Measurements from ENCODE around the gene SLC46A2.

SLC46A2 gene

GRCh38 chr9:112890106-112891081 lies at the start of gene SLC46A2:
Gene SLC46A2, minus strand, starts transcription at chr9:112890876. Its CDS starts 195 bp downstream, at chr9:112890681.
- DNase-seq (ENCODE audit: low read depth in 2 of 2) = no peak

DNA sequence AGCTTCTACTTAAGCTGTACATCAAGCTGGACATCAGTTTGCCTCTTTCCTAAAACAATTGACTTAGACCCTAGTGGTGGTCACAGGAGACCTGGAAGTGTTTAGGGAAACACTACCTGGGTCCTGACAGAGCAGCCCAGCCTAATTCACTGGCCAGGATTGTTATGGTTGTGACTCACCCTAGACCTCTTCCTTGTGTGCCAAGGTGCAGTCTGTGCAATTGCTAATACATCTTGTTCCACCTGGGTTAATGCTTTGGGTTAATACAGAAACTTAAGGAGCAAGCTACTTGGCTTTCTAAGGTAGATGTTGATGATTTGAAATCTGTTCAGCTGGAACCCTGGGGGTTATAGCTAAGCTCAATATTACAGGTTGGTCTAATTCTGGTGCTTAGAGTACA lies 48.7 kb upstream of the SLC46A2 start:
- no peak for DNase-seq (ENCODE audit: low read depth in 2 of 2)

DNA sequence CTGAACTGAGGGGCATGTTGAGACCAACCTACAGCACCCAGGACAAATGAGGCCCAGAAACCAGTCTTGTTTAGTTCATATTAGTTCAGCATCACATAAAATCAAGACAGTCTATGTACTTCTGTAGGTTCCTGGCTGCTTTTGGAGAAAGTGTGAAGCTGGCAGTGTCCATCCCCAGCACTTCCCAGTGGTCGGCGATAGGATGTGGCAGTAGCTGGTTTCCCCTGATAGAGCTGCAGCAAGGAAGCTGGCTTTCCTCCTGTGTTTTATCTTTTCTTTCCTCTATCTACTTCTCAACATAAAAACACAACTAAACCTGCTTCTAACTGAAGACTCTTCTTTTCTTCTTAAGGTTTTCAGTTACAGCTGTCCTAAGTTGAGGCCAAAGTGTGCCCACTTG lies 43.0 kb upstream of the SLC46A2 start:
- no peak for DNase-seq (ENCODE audit: low read depth in 2 of 2)

- DNase-seq (ENCODE audit: low read depth in 2 of 2) = no peak
Measured at GRCh38 chr9:112925058-112925641, 34.5 kb upstream of the SLC46A2 start.

DNA sequence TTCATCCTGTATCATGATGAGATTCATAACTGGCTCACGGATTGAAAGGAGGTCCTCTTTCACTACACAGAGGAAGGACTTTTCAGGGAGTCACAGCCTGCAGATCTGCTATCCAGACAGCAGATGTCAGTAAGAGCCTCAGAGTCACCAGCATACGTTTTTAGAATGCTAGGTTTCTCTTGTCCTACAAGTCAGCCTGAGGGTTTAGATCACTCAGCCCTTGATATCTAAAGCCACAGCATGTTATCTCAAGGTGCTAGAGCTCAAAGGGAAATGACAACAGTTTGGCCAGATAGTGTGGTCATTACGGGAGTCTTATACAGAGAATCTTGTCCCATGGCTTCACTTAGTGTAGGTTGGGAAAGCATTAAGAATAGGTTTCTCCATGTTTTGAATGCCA lies 30.9 kb upstream of the SLC46A2 start:
- no peak for DNase-seq (ENCODE audit: low read depth in 2 of 2)

- DNase-seq (ENCODE audit: low read depth in 2 of 2) = no peak
Measured at GRCh38 chr9:112917987-112918362, 27.3 kb upstream of the SLC46A2 start.

DNA sequence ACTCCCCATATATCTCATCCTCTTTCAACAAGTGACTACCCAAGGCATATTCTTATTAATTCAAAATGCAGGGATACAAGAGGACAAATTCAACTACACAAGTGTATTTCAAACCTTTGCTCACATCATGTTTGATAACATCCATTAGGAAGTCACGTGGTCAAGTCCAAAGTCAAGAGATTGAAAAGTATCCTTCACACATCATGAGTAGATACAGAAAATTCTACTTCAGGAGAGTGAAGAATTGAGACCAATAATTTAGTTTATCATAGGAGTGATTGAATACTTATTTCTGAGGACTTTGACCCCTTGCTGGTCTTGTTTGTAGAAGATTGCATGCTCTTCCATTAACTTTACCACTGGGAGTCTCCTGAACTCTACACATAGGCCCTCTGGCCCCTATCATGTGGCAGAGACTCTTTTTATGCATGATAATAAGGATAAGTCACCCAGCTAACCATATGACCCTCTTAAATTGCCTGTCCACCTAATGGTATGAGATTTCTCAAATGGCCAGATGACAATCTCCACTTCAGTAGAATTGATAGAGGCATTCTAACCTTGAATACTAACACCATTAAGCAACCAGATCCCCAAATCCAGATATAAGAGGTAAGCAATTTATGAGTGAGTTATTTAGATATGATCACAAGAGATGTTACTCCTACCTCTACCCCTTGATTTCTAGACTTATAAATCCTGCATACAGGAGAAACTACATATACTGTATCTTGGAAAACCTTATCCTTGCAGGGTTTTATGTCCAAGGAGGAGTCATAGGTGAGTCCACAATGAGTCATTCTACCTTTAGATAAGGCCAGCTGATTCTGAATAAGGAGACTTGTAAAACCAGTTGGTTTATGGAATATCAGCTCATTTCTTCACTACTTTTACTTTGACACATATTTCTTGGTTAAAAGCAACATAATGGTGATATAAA lies 26.6 kb upstream of the SLC46A2 start:
- DNase-seq (ENCODE audit: low read depth in 2 of 2) = no peak

DNA sequence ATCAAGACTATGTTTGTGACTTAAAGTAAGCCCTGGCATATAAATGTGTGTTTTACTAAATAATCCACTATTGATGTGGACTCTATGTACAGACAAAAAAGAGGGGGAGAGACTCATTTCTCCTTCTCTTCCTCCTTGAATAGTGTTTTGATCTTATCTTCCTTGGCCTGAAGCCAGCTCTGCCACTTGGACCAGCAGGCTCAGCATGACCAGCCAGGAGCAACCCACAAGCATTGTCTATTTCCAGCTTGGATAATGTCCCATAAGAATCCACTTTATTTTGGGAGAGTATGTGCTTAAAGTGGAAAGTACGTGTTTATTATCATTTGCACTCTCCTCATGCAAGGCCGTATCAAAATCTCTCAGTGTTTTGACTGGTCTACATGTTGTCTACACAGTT lies 23.8 kb upstream of the SLC46A2 start:
- no peak for DNase-seq (ENCODE audit: low read depth in 2 of 2)

DNA sequence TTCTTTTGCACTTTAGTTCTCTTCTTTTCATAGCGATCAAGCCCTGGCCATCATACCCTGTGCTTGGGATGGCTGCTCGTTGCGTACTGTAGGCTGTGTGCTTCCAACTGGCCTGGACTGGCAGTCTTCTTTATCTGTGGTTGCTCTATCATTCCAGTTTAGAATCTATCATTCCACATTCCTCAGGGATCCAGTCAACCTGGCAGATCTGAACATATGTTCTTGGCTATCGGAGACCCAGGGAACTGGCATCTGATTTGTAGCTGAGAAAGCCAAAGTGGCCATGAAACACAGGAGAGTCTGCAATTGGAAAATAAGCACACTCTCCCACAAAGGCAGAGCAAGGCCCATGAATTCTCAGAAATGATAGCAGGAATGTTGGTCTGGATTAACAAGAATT lies 22.6 kb upstream of the SLC46A2 start:
- DNase-seq (ENCODE audit: low read depth in 2 of 2) = no peak

- DNase-seq (ENCODE audit: low read depth in 2 of 2) = no peak
Measured at GRCh38 chr9:112912636-112913035, 22.0 kb upstream of the SLC46A2 start.

DNA sequence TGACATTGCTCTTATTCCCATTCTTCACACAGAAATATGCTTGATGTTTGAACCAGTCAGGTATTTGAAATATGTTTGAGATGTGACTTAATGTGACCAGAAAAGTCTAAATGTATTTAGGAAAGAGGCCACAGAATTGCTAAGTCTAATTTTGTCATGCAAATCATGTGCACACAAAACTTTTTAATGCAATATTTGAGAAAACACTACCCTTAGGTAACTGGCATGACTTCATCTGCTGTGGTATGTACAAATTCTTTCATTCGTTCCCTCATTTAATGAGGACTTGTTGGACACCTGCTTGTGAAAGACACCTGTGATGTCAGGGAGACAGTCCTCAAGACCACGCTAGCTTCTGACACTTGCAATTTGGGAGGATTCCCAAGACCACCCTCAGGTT lies 21.1 kb upstream of the SLC46A2 start:
- DNase-seq (ENCODE audit: low read depth in 2 of 2) = no peak

DNA sequence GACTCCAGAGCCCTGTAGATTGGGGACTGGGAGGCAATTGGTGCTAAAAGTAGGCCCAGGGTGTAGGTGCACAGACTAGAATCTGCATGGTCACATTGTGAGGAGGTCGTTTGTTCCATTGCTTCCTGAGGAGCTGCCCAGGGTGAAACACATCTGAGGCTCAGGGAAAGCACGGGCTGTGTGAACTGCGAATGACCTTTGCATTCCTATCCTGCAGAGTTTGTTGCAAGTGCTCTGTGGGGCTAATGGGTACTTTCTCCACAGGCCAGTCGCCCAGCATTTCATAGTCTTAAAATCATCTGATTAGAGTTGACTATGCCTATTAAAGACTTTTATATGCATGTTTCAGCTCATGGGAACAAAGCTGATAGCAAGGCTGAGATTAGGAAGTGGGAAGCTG lies 14.4 kb upstream of the SLC46A2 start:
- no peak for DNase-seq (ENCODE audit: low read depth in 2 of 2)

DNA sequence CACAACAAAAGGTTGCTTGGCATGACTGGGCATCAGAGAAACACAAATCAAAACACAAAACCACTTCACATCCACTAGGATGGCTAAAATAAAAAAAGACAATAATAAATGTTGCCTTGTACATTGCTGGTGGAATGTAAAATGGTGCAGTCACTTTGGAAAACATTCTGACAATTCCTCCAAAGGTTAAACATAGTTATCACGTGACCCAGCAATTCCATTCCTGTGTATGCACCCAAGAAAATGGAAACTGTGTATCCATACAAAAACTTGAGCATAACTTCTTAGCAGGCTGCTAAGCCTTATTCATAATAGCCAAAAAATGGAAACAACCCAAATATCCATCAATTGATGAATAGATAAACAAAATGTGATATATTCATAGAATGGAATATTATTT lies 10.2 kb upstream of the SLC46A2 start:
- no peak for DNase-seq (ENCODE audit: low read depth in 2 of 2)

- no peak for DNase-seq (ENCODE audit: low read depth in 2 of 2)
Measured at GRCh38 chr9:112900488-112900887, 9.8 kb upstream of the SLC46A2 start.

DNA sequence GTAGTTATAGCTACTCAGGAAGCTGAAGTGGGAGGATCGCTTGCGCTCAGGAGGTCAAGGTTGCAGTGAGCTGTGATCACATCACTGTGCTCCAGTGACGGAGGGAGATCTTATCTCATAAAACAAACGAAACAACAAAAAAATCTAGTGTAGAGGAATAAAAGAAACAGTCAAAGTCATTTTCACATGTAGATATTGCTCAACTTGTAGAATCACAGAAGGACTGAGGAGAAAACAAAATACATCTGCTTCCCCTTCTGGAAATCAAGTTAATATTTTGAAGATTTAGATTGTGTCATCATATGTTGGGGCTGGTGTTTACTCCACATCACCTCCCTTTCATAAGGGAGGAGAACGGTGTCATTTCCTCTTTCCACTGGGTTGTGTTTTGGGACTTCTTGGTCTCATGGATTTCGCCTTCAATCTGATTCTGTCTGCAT lies 8.2 kb upstream of the SLC46A2 start:
- DNase-seq (ENCODE audit: low read depth in 2 of 2) = no peak

- no peak for DNase-seq (ENCODE audit: low read depth in 2 of 2)
Measured at GRCh38 chr9:112896131-112896530, 5.5 kb upstream of the SLC46A2 start.

- DNase-seq (ENCODE audit: low read depth in 2 of 2) = no peak
Measured at GRCh38 chr9:112894699-112895098, 4.0 kb upstream of the SLC46A2 start.

GRCh38 chr9:112894041-112894440 lies 3.4 kb upstream of the SLC46A2 start:
- no peak for DNase-seq (ENCODE audit: low read depth in 2 of 2)

DNA sequence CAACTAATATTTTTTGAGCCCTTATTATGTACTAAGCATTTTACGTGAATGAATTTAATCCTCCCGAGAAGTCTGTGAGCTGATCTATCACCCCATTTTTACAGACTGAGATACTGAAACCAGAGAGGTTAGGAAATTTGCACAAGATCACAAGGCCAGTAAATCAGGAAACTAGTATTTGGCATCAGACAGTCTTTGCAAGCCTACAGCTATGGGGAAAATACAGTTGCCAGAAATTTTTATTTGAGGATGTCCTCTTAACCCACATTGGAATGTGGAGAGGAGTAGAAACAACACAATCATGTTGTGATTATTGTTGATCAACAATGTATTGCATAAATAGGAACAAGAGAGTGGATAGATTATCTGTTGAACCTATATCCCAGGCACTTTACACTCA lies 2.3 kb upstream of the SLC46A2 start:
- no peak for DNase-seq (ENCODE audit: low read depth in 2 of 2)

GRCh38 chr9:112891521-112891920 lies 845 bp upstream of the SLC46A2 start:
- DNase-seq (ENCODE audit: low read depth in 2 of 2) = no peak

DNA sequence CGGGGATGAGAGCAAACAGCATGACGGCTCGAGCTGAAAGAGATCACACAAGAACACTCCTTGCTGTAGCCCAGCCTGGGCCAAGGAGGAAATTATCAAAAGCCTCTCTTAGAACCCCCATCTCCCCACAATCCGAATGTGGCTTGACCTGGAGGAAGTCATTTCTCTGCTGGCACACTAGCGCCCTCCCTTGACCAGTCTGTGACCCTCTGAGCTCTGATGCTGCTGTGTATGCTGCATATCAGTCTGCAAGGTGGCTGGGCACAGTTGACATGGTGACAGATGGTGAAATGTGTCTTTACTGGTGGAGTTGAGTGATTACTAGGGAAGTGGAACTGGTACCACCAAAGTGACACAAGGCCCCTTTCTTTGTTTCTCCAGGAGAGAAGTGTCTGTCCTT lies 3.3 kb downstream of the SLC46A2 start:
- DNase-seq (ENCODE audit: low read depth in 2 of 2) = no peak

DNA sequence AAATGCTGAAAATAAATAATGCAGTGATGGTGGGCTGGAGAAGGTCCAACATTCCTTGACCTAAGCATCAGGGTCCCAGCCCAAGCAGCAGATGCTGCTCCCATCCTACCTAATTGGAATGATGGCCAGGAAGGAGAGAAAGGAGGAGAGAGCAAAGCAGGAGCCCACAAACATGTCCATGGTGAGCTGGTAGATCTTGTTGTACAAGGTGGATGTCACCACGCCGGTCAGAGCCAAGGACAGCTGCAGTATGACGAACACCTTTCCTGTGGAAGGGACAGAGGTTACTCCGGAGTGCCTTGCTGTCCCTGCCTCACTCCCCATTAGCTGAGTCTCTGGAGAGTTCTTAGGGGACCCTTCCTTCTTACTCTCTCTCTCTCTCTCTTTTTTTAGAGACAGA lies 4.3 kb downstream of the SLC46A2 start:
- DNase-seq (ENCODE audit: low read depth in 2 of 2) = no peak

Data from stimulated activated CD8-positive, alpha-beta memory T cell treated with anti-CD3 and anti-CD28 coated beads, Interleukin-15, amount 100 ng/mL, for 4 hours (primary cell).